ENCODE results near the gene EFTUD2.

DNA sequence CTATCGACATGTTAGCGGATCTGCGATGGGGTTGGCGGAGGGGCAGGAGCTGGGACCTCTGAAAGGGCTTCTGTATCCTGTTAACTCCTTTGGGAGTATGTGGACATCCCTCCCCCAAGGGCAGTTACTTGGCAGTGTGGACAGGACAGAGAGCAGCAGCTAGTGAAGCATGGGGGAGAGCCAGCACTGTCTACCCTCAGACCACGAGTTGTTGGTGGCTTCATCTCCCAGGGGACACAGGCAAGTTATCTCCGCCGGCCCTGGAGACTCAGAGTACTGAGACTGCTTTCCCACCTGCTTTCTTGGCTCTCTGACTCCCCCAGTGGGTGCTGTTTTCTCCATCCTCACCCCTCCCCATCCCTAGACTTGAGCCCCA, 21.3 kb upstream of the EFTUD2 start:
- TF ChIP-seq CTCF (IDR thresholded peaks at IDR 0.05) (no peak), POLR2A (IDR thresholded peaks at IDR 0.05) (no peak)
